CD4-positive, alpha-beta memory T cell (primary cell): ENCODE data around the gene CHIC1. TPM values are rescaled to one million over a fixed set of nuclear protein-coding genes. Genes with fewer than 3 reads are reported as not detected.

Source experiments
- CTCF ChIA-PET: fragments of 350-600 bp; sonication (Branson Sonifier 250); formaldehyde crosslinking; loops from one replicate; lab custom pipeline; 2021; ENCODE audit warnings: inconsistent platforms; ENCODE audit not compliant: partially characterized antibody; lab: Charles Lee
- POLR2A ChIA-PET: fragments of 350-600 bp; sonication (Branson Sonifier 250); formaldehyde crosslinking; loops from one replicate; lab custom pipeline; 2021; ENCODE audit not compliant: partially characterized antibody; lab: Charles Lee
- DNase-seq, 5 donors: peaks; one replicate each; pipeline versions ENCODE4 v3.0.0 to v3.0.0-alpha.2; 2020 to 2022; ENCODE audit warnings: mixed read lengths in 1 of 5
- H3K27ac ChIP-seq: one replicate; pipeline ENCODE4 v1.7.0; 2013; ENCODE audit warnings: low read depth, low read length
- H3K27me3 ChIP-seq: 2 replicates; pipeline ENCODE4 v1.7.0; 2013; ENCODE audit warnings: mild to moderate bottlenecking, low read length, moderate library complexity; ENCODE audit not compliant: insufficient read depth
- H3K36me3 ChIP-seq: 2 replicates; pipeline ENCODE4 v1.7.0; 2013; ENCODE audit warnings: mild to moderate bottlenecking, low read length, moderate library complexity; ENCODE audit not compliant: insufficient read depth
- H3K4me1 ChIP-seq: 2 replicates; pipeline ENCODE4 v1.7.0; 2013; ENCODE audit warnings: mild to moderate bottlenecking, low read length, moderate library complexity; ENCODE audit not compliant: insufficient read depth
- H3K4me3 ChIP-seq, 2 donors: one replicate each; pipeline ENCODE4 v1.7.0; 2013; ENCODE audit warnings: low read length in 2 of 2, mild to moderate bottlenecking in 1 of 2
- H3K9me3 ChIP-seq, 2 donors: one replicate each; pipeline ENCODE4 v1.7.0; 2013; ENCODE audit warnings: low read length in 2 of 2, control low read depth in 1 of 2; ENCODE audit not compliant: control insufficient read depth in 1 of 2
- H3K27ac Mint-ChIP-seq, 7 donors: one replicate each; pipeline ENCODE4 v1.8.0; 2020 to 2021; ENCODE audit warnings: mixed read lengths in 7 of 7, mild to moderate bottlenecking in 6 of 7, inconsistent platforms in 3 of 7, moderate library complexity in 3 of 7
- H3K27me3 Mint-ChIP-seq, 2 donors: one replicate each; pipeline ENCODE4 v1.8.0; 2020 to 2021; ENCODE audit warnings: mixed read lengths in 2 of 2
- H3K36me3 Mint-ChIP-seq, 2 donors: one replicate each; pipeline ENCODE4 v1.8.0; 2020 to 2021; ENCODE audit warnings: mixed read lengths in 2 of 2, inconsistent platforms in 1 of 2, mild to moderate bottlenecking in 1 of 2
- H3K4me1 Mint-ChIP-seq, 4 donors: one replicate each; pipeline ENCODE4 v1.8.0; 2020 to 2021; ENCODE audit warnings: mixed read lengths in 4 of 4, mild to moderate bottlenecking in 1 of 4
- H3K4me3 Mint-ChIP-seq, 8 donors: one replicate each; pipeline ENCODE4 v1.8.0; 2020 to 2021; ENCODE audit warnings: mixed read lengths in 8 of 8, mild to moderate bottlenecking in 7 of 8, moderate library complexity in 6 of 8, inconsistent platforms in 3 of 8
- H3K9me3 Mint-ChIP-seq, 8 donors: one replicate each; pipeline ENCODE4 v1.8.0; 2020 to 2021; ENCODE audit warnings: mixed read lengths in 8 of 8, mild to moderate bottlenecking in 5 of 8, inconsistent platforms in 3 of 8, moderate library complexity in 1 of 8
- intact Hi-C: fragments of 100-400 bp; cut with micrococcal nuclease; formaldehyde crosslinking; loops from one replicate; pipeline ENCODE4 v1.15.1; 2023
- polyA plus RNA-seq, 2 donors: library from polyadenylated mRNA; unstranded; fragments of 300-500 nt; fragmentation: Illumina TruSeq; gene quantifications; one replicate each; pipeline ENCODE4 v1.2.3, GENCODE V29; 2021
- total RNA-seq, 2 experiments: library from RNA; stranded (reverse); gene quantifications; one replicate each; pipeline ENCODE4 v1.2.3, GENCODE V29; 2021

The CHIC1 gene
- total and polyA plus RNA-seq, 4 experiments from 2014 or later: 1.3 to 18.1 (median 9.9) TPM

DNA sequence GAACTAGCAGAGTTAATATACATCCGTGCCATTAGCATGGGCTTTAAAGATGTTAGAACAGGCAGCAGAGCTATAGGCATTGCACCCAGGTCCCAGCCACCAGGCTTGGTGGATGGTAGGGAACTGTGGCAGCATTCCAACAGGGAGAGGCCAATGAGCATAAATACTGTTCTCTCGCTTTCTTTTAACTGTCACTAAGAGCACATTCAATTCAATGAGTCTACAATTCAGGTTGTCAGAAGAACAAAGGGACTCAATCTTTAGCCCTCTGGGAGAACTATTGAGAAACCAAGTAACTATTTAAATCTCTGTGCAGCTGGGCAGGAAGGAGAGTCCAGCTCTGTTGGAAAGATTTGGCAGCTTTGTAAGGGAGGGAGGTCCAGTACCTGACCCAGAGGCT lies 165.6 kb downstream of the CHIC1 start:
- Histone ChIP-seq H3K4me3 (no peak overlapping the region), H3K27ac (no peak overlapping the region), H3K4me1 (no peaks in the 10 kb centered on the region), H3K36me3 (no peaks in the 10 kb centered on the region), H3K9me3 (no peaks in the 10 kb centered on the region), H3K27me3 (no peaks in the 10 kb centered on the region)
- intact Hi-C loops: no loop called here
- Mint-ChIP-seq H3K4me1 (no peaks in the 10 kb centered on the region), H3K4me3 (no peak overlapping the region), H3K9me3 (peaks cover 0 to 1% (median 0%) of the 10 kb centered on the region in 8 donors), H3K36me3 (no peaks in the 10 kb centered on the region), H3K27ac (no peak overlapping the region), H3K27me3 (peaks cover 0 to 1% of the 10 kb centered on the region in 2 donors)
- CTCF ChIA-PET: no interaction called here
- DNase-seq: no peak
- POLR2A ChIA-PET: no interaction called here

Other genes with a start within 250 kb of the CHIC1 start
- not detected for gene CDX4, start 116.1 kb upstream of the CHIC1 start, total RNA-seq
- not detected for gene CDX4, start 116.1 kb upstream of the CHIC1 start, polyA plus RNA-seq